Gastroesophageal sphincter (tissue), 4 donors: ENCODE results near the gene CNPY2. TPM values are rescaled to one million over a fixed set of nuclear protein-coding genes. Genes with fewer than 3 reads are reported as not detected.
"Not testable (repeated sequence)": the region's sequence is repeated elsewhere in the genome, so short reads cannot be mapped to it uniquely, and the experiment has no call there.

ENCODE experiments used
- ATAC-seq: fragments of 150-250 bp; one replicate; pipeline ENCODE4 v1.9.1; 2016; ENCODE audit warnings: mild to moderate bottlenecking, moderate library complexity
- H3K27ac ChIP-seq, 4 donors: fragments of 200-600 bp; sonication (generic) in 3 of 4; 1 replicate in 3 of 4; 2 replicates in 1 of 4; pipeline ENCODE4 v1.5.1; 2016 to 2019
- H3K27me3 ChIP-seq: fragments of 200-600 bp; sonication (generic); one replicate; pipeline ENCODE4 v1.5.1; 2019
- H3K36me3 ChIP-seq, 2 donors: fragments of 200-600 bp; sonication (generic); one replicate each; pipeline ENCODE4 v1.5.1; 2019; ENCODE audit warnings: control low read depth in 1 of 2
- H3K4me1 ChIP-seq, 3 donors: fragments of 200-600 bp; sonication (generic); 1 replicate in 2 of 3; 2 replicates in 1 of 3; pipeline ENCODE4 v1.5.1; 2016 to 2019; ENCODE audit warnings: control low read depth in 2 of 3
- H3K4me3 ChIP-seq, 2 donors: fragments of 200-600 bp; sonication (generic); one replicate each; pipeline ENCODE4 v1.5.1; 2019; ENCODE audit warnings: mild to moderate bottlenecking in 1 of 2, moderate library complexity in 1 of 2
- H3K9me3 ChIP-seq, 3 donors: fragments of 200-600 bp; sonication (generic); one replicate each; pipeline ENCODE4 v1.5.1; 2017 to 2019; ENCODE audit warnings: control low read depth in 2 of 3
- CTCF ChIP-seq, 4 experiments: fragments of 200-600 bp in 2 of 4; fragments of 450-650 bp in 2 of 4; sonication (generic) in 1 of 4; IDR thresholded peaks; one replicate each; pipeline ENCODE4 v1.5.1; 2017 to 2019; ENCODE audit warnings: antibody characterized with exemption in 4 of 4, mild to moderate bottlenecking in 2 of 4, moderate library complexity in 2 of 4
- EP300 ChIP-seq: sonication (generic); formaldehyde crosslinking; IDR thresholded peaks from one replicate; pipeline ENCODE4 v1.6.1; 2017; ENCODE audit warnings: antibody characterized with exemption, mild to moderate bottlenecking
- POLR2A ChIP-seq, 2 donors: fragments of 450-650 bp; IDR thresholded peaks; one replicate each; pipeline ENCODE4 v1.6.1; 2017; ENCODE audit warnings: antibody characterized with exemption in 2 of 2, mild to moderate bottlenecking in 2 of 2, moderate library complexity in 1 of 2
- POLR2AphosphoS5 ChIP-seq: sonication (generic); formaldehyde crosslinking; IDR thresholded peaks from one replicate; pipeline ENCODE4 v1.6.1; 2017; ENCODE audit warnings: antibody characterized with exemption
- WGBS, 2 donors: methylation state at CpG; one replicate each; pipeline ENCODE4 v1.1.5; 2018; ENCODE audit warnings: low coverage in 1 of 2; 5-methylcytosine and 5-hydroxymethylcytosine counted together
- total RNA-seq, 4 donors: library from RNA; depleted of rRNA; stranded (reverse); fragments of >200 nt; gene quantifications; one replicate each; pipeline ENCODE4 v1.1.0, GENCODE V29; 2016

The CNPY2 gene
- total RNA-seq, 4 donors from 2014 or later: 55.7 to 82.0 (median 65.2) TPM

- no peak for TF ChIP-seq POLR2A (IDR thresholded peaks at IDR 0.05)
- no peak for TF ChIP-seq EP300
- TF ChIP-seq CTCF (IDR thresholded peaks at IDR 0.05): no peak
- TF ChIP-seq POLR2AphosphoS5: no peak
- Histone ChIP-seq H3K36me3 (peaks cover 0 to 98% of the 10 kb centered on the region in 2 donors), H3K4me3 (no peak overlapping the region), H3K27me3 (no peaks in the 10 kb centered on the region), H3K4me1 (no peaks in the 10 kb centered on the region), H3K27ac (no peak overlapping the region), H3K9me3 (no peaks in the 10 kb centered on the region)
- ATAC-seq: no peak
- 60% methylated on average over 4 of the region's 7 CpGs; no CpG with 5 or more reads in 1 of the 2 donors for WGBS, 2 donors
Measured at GRCh38 chr12:56346675-56347074, 30.9 kb upstream of the CNPY2 start.

GRCh38 chr12:56342290-56342689, 26.5 kb upstream of the CNPY2 start:
- H3K4me1 ChIP-seq, H3K27ac ChIP-seq, H3K4me3 ChIP-seq, ATAC-seq, H3K9me3 ChIP-seq, H3K27me3 ChIP-seq: not testable (repeated sequence)
- peaks cover 0 to 60% of the 10 kb centered on the region in 2 donors for H3K36me3 ChIP-seq
- WGBS, 2 donors: 100% methylated on average over 2 of the region's 2 CpGs; no CpG with 5 or more reads in 1 of the 2 donors

GRCh38 chr12:56341616-56342015, 25.8 kb upstream of the CNPY2 start:
- Histone ChIP-seq H3K4me1 (no peaks in the 10 kb centered on the region), H3K4me3 (no peak overlapping the region), H3K27ac (no peak overlapping the region), H3K9me3 (no peaks in the 10 kb centered on the region), H3K27me3 (no peaks in the 10 kb centered on the region), H3K36me3 (peaks cover 0 to 54% of the 10 kb centered on the region in 2 donors)
- TF ChIP-seq CTCF (IDR thresholded peaks at IDR 0.05): no peak
- no peak for TF ChIP-seq EP300
- TF ChIP-seq POLR2AphosphoS5: no peak
- no peak for TF ChIP-seq POLR2A (IDR thresholded peaks at IDR 0.05)
- ATAC-seq: no peak
- 0 to 46% methylated on average over 1 of the region's 1 CpG for WGBS, 2 donors

GRCh38 chr12:56339158-56339422, 23.3 kb upstream of the CNPY2 start:
- no peak for ATAC-seq
- no peak overlapping the region for H3K27ac ChIP-seq

GRCh38 chr12:56338308-56339157, 22.7 kb upstream of the CNPY2 start, which contains the start of gene IL23A:
TSS of gene IL23A (plus strand) at chr12:56338884. CDS start at chr12:56339045, 161 bp downstream.
- no peaks in the 10 kb centered on the region for H3K9me3 ChIP-seq
- no peak within 1 kb of the TSS for H3K4me3 ChIP-seq
- no peaks in the 10 kb centered on the region for H3K4me1 ChIP-seq
- 22 to 23% methylated on average over 6 to 7 of the region's 9 CpGs for WGBS, 2 donors
- no peak for ATAC-seq
- no peaks in the 10 kb centered on the region for H3K27me3 ChIP-seq
- H3K36me3 ChIP-seq: peaks cover 0 to 23% of the 10 kb centered on the region in 2 donors
- H3K27ac ChIP-seq: no peak within 1 kb of the TSS
- no peak for TF ChIP-seq POLR2A (IDR thresholded peaks at IDR 0.05)
- no peak for TF ChIP-seq POLR2AphosphoS5
- TF ChIP-seq EP300: no peak
- TF ChIP-seq CTCF (IDR thresholded peaks at IDR 0.05): no peak

More at GRCh38 chr12:56339158-56339422, 23.3 kb upstream of the CNPY2 start:
- Histone ChIP-seq H3K4me3 (no peak overlapping the region), H3K4me1 (no peaks in the 10 kb centered on the region), H3K27me3 (no peaks in the 10 kb centered on the region), H3K9me3 (no peaks in the 10 kb centered on the region), H3K36me3 (peaks cover 0 to 28% of the 10 kb centered on the region in 2 donors)
- 78 to 100% methylated on average over 1 of the region's 1 CpG for WGBS, 2 donors
- TF ChIP-seq EP300: no peak
- no peak for TF ChIP-seq POLR2A (IDR thresholded peaks at IDR 0.05)
- TF ChIP-seq CTCF (IDR thresholded peaks at IDR 0.05): no peak
- no peak for TF ChIP-seq POLR2AphosphoS5
